Activated B cell treated with CpG ODN at 0.5 μM for 24 hours (primary cell): ENCODE results near the gene PACRGL. TPM values are rescaled to one million over a fixed set of nuclear protein-coding genes. Genes with fewer than 3 reads are reported as not detected.

Experiments used
- ATAC-seq: fragments of 200-7000 bp; cut with Tn5 transposase; one replicate; pipeline ENCODE4 v1.10.0; 2021; ENCODE audit warnings: low read depth, mild to moderate bottlenecking, moderate library complexity
- CTCF ChIA-PET: fragments of 350-600 bp; sonication (Branson Sonifier 250); formaldehyde crosslinking; loops from one replicate; lab custom pipeline; 2021; ENCODE audit warnings: antibody characterized with exemption; lab: Charles Lee
- POLR2A ChIA-PET: fragments of 350-600 bp; sonication (Branson Sonifier 250); formaldehyde crosslinking; loops from one replicate; lab custom pipeline; 2021; ENCODE audit warnings: antibody characterized with exemption; lab: Charles Lee
- DNase-seq: peaks from one replicate; pipeline ENCODE4 v3.0.0; 2022
- H3K27ac Mint-ChIP-seq: one replicate; pipeline ENCODE4 v1.8.0; 2020; ENCODE audit warnings: mixed read lengths
- H3K27me3 Mint-ChIP-seq: one replicate; pipeline ENCODE4 v1.8.0; 2021; ENCODE audit warnings: mixed read lengths
- H3K36me3 Mint-ChIP-seq: one replicate; pipeline ENCODE4 v1.8.0; 2021; ENCODE audit warnings: low read depth, mixed read lengths
- H3K4me1 Mint-ChIP-seq: one replicate; pipeline ENCODE4 v1.8.0; 2021; ENCODE audit warnings: mixed read lengths
- H3K4me3 Mint-ChIP-seq: one replicate; pipeline ENCODE4 v1.8.0; 2020; ENCODE audit warnings: mild to moderate bottlenecking, mixed read lengths
- H3K9me3 Mint-ChIP-seq: one replicate; pipeline ENCODE4 v1.8.0; 2020; ENCODE audit warnings: mixed read lengths
- CTCF ChIP-seq: fragments of 200-600 bp; IDR thresholded peaks from one replicate; pipeline ENCODE4 v1.8.0; 2022; ENCODE audit warnings: antibody characterized with exemption, mild to moderate bottlenecking
- intact Hi-C: fragments of 100-400 bp; cut with micrococcal nuclease; formaldehyde crosslinking; loops from one replicate; pipeline ENCODE4 v1.15.1; 2024
- total RNA-seq: library from RNA; stranded (reverse); gene quantifications from 2 replicates; pipeline ENCODE4 v1.2.3, GENCODE V29; 2022

Gene PACRGL
- total RNA-seq, 1 donor from 2014 or later = 13.4 TPM

- CTCF ChIA-PET = no interaction called here
- Mint-ChIP-seq H3K27me3 (no peaks in the 10 kb centered on the region), H3K9me3 (no peaks in the 10 kb centered on the region), H3K27ac (no peak overlapping the region), H3K4me3 (no peak overlapping the region), H3K36me3 (peaks cover 10% of the 10 kb centered on the region), H3K4me1 (no peaks in the 10 kb centered on the region)
- TF ChIP-seq CTCF = no peak
- ATAC-seq = no peak
- DNase-seq = no peak
- POLR2A ChIA-PET = no interaction called here
- intact Hi-C loops = no loop called here
Observed at GRCh38 chr4:20752641-20753040, 52.4 kb downstream of the PACRGL start.

- Mint-ChIP-seq H3K27ac (no peak overlapping the region), H3K4me1 (no peaks in the 10 kb centered on the region), H3K36me3 (peaks cover 10% of the 10 kb centered on the region), H3K4me3 (no peak overlapping the region), H3K9me3 (no peaks in the 10 kb centered on the region), H3K27me3 (no peaks in the 10 kb centered on the region)
- intact Hi-C loops = no loop called here
- POLR2A ChIA-PET = no interaction called here
- ATAC-seq (no peak), DNase-seq (no peak)
- TF ChIP-seq CTCF = no peak
- CTCF ChIA-PET = no interaction called here
Observed at GRCh38 chr4:20754036-20754435, 53.8 kb downstream of the PACRGL start.

DNA sequence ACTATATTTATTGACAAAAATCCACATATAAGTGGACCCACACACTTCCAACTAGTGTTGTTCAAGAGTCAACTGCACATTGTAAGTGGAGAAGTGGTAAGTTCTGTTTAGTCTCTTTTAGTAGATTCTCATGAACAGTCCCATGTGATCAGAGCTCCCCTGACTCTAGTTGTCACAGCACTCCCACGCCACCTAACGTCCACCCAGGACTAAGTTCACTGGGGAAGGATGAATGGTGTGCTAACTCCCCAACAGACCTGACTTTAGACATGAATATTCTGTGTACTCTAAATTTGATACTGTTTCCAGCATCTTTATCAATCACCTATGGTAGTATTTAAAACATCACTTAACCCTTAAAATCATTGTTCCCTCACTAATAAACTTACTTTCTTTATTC lies 59.8 kb downstream of the PACRGL start:
- CTCF ChIA-PET = interaction anchor here (2.0 kb wide), 1 partner anchor 13 kb away, joined by 8 read pairs; no protein-coding TSS in a partner anchor
- no peak for TF ChIP-seq CTCF
- H3K27ac Mint-ChIP-seq = no peak overlapping the region

DNA sequence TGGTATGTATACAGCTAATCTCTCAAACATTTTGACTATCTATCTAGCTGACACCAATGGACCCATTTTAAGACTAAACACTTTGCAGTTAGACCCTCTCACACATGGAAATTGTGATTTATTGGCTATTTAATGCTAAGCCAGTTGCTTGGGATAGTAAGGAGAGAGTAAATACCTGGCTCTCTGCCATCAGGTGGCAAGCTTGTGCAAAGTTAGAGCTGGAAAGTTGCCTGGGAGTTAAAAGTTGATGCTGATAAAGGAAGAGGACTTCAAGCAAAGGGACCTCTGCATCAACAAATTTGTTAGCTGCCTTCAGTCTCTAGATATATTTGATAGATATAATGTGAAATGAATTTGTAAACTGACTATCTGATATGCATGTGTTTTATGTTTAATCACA lies 61.1 kb downstream of the PACRGL start:
- no peaks in the 10 kb centered on the region for H3K9me3 Mint-ChIP-seq
- ChIA-PET CTCF (interaction anchor here (2.0 kb wide), 1 partner anchor 12 kb away, joined by 8 read pairs; no protein-coding TSS in a partner anchor), POLR2A (no interaction called here)
- no peak overlapping the region for H3K27ac Mint-ChIP-seq
- ATAC-seq (no peak), DNase-seq (no peak)
- H3K4me3 Mint-ChIP-seq = no peak overlapping the region
- no peaks in the 10 kb centered on the region for H3K4me1 Mint-ChIP-seq
- H3K36me3 Mint-ChIP-seq = no peaks in the 10 kb centered on the region
- H3K27me3 Mint-ChIP-seq = no peaks in the 10 kb centered on the region
- TF ChIP-seq CTCF = no peak
- intact Hi-C loops = no loop called here

More for the DNA sequence above, 59.8 kb downstream of the PACRGL start:
- H3K4me3 Mint-ChIP-seq = no peak overlapping the region
- H3K36me3 Mint-ChIP-seq = no peaks in the 10 kb centered on the region
- H3K9me3 Mint-ChIP-seq = no peaks in the 10 kb centered on the region
- DNase-seq (no peak), ATAC-seq (no peak)
- intact Hi-C loops = no loop called here
- POLR2A ChIA-PET = no interaction called here
- no peaks in the 10 kb centered on the region for H3K4me1 Mint-ChIP-seq
- H3K27me3 Mint-ChIP-seq = no peaks in the 10 kb centered on the region

DNA sequence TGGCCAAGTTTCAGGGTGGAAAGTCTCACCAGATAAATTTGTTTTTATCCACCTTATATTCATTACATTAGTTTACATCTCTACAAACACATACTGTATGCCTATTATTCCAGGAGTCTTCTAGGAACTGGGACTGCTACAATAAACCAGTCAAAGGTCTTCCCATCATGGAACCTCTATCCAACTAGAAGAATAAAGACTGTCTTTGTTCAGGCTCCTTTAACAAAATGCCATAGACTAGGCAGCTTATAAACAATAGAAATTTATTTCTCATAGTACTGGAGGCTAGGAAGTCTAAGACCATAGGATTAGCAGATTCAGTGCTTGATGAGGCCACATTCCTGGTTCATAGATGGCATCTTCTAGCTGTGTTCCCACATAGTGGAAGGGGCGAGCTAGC lies 61.6 kb downstream of the PACRGL start:
- POLR2A ChIA-PET = no interaction called here

More for the DNA sequence above, 61.6 kb downstream of the PACRGL start:
- H3K36me3 Mint-ChIP-seq = no peaks in the 10 kb centered on the region
- DNase-seq (no peak), ATAC-seq (no peak)
- no peak overlapping the region for H3K4me3 Mint-ChIP-seq
- CTCF ChIA-PET = interaction anchor here (2.0 kb wide), 1 partner anchor 11 kb away, joined by 8 read pairs; no protein-coding TSS in a partner anchor
- intact Hi-C loops = no loop called here
- no peaks in the 10 kb centered on the region for H3K9me3 Mint-ChIP-seq
- H3K27ac Mint-ChIP-seq = no peak overlapping the region
- H3K27me3 Mint-ChIP-seq = no peaks in the 10 kb centered on the region
- no peaks in the 10 kb centered on the region for H3K4me1 Mint-ChIP-seq
- no peak for TF ChIP-seq CTCF
